ENCODE results near the gene MAML2.

Gene MAML2

DNA sequence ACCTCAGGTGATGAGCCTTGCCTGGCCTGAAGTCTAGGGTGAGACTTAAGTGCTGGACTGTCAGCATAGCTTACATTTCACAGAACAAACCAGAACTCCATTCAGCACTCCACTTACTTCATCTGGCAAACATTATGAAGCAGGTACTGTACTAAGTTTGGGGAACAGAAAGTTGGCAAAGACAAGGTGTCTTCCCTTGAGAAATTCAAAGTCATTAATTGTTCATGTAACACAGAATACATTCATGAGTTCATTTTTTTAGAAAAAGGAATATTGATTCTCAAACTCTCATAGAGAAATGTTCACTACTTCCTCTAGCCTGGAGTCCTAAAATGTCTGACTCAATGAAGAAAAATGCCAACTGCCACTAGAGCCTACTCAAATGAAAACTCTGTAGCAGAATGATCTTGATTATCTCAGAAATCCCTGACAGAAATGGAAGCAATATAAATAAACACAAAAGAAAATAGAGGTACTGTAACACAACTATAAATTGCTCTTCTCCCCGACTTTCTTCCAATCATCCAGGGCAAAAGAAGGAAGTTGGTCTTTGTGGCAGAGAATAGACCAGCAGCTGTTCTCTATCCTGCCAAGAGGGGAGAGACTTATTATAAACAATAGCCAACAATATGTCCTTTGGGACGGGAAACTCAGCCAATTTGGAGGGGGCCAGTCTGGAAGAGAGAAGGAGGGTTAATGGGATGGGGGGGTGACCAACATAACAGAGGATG, 289.9 kb downstream of the MAML2 start:
- TF ChIP-seq GATA3 (IDR thresholded peaks at IDR 0.05; ENCODE audit: low read depth, low read length) (no peak), GATA2 (IDR thresholded peaks at IDR 0.05; ENCODE audit: low read depth, low read length) (no peak)

DNA sequence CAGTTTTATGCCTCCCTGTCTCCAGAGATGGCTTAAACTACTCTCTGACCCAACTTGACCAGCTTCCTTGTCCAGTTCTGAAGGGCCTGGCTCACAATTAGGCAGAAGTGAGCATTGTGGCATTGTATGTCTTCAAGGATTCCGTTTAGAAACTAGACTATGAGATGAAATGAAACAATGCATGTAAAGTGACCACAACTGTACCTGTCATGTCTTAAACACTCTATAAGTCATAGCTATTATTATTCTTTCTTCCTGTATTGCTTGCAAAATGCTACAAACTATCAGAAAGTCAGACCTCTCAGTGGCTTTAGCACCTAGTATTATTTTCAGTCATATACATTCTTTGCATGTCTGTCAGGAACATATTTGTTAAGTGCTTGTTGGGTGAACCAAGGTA, 291.2 kb downstream of the MAML2 start:
- TF ChIP-seq GATA3 (IDR thresholded peaks at IDR 0.05; ENCODE audit: low read depth, low read length) (no peak), GATA2 (IDR thresholded peaks at IDR 0.05; ENCODE audit: low read depth, low read length) (no peak)

DNA sequence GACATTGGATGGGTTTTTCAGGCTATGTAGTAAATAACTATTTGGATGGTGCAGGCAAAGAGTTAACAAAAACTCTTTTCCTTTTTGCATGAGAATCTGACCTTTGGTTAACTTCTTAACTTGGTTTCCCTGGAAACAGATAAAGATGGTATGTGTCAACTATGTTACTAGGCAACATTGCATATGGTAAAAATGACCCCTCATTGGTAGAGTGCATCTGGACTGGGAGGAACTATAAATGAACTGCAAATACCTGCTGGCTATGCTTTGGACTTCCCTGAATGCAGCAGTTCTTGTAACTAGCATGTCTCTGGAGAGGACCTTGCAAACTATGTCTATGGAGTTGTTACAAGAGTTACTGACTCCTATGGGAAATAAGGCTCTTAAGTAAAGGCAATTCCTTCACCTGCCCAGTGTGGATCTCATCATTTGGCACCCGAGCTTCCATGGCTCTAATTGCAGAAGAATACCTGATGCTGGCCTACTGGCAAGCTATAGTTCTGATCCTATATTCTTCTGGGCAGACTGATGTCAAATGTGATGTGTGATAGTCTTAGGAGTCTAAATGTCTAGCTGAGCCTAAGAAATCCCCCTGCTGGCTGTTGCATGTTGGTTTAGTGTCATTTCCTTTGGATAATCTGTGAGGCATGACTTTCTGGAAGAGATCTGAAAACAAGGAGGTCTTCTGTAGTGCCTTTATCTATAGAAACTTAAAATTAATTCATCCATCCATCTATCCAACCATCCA, 292.4 kb downstream of the MAML2 start:
- TF ChIP-seq GATA3 (IDR thresholded peaks at IDR 0.05; ENCODE audit: low read depth, low read length) (no peak), GATA2 (IDR thresholded peaks at IDR 0.05; ENCODE audit: low read depth, low read length) (no peak)

DNA sequence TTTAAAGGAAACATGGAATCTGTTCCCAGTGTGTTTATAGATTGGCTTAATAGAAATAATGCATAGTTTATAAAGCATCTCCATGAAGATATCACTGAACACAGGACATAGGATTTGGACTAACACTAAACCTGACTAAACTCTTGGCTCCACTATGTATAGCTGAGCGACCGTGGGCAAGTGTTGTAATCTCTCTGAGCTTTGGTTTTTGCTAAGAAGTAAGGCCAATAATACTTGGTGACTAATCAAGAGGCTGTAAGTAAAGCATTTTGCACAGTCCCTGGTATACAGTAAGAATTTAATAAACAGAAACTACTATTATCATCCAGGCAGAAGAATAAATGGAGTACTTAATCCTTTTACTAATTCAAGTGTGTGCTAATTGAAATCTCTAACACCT, 293.6 kb downstream of the MAML2 start:
- TF ChIP-seq GATA3 (IDR thresholded peaks at IDR 0.05; ENCODE audit: low read depth, low read length) (no peak), GATA2 (IDR thresholded peaks at IDR 0.05; ENCODE audit: low read depth, low read length) (no peak)

DNA sequence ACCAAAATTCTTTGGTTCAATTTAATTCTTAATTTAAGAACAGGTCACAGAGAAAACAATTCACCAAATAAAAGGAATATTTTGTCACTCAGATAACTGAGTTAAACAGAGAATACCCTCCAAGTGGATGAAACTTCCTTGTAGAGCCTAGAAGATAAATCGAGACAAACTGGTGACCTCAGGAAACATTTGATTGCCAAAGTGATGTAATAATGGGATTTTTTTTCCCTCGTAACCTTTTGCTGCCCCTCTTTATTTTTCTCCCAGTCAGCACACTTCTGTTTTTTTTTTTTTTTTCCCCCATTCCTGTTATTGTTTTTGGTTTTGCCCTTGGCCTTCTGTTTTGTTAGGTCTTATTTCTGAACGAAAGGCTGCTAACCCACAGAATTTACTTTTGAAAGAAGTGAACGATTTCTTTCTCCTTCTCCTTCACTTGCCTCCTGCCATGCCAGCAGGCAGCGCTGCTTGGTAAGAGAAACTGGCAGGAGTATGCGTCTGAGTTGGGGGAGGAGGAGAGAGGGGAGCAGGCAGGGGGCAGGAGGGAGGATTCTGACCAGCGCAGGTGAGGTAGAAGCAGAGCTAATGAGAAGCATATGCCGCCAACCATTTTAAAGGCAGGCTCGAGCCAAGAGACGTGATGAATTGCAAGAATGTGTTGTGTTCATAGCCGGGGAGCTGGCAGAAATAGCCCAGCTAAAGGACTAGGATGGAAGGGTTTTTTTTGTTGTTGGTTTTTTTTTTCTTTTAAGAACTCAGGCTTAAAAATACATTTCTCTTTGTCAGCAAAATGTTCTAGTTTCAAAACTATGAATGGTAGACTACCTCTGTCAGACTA, 297.2 kb downstream of the MAML2 start:
- TF ChIP-seq GATA3 (IDR thresholded peaks at IDR 0.05; ENCODE audit: low read depth, low read length) (no peak), GATA2 (IDR thresholded peaks at IDR 0.05; ENCODE audit: low read depth, low read length) (no peak)

DNA sequence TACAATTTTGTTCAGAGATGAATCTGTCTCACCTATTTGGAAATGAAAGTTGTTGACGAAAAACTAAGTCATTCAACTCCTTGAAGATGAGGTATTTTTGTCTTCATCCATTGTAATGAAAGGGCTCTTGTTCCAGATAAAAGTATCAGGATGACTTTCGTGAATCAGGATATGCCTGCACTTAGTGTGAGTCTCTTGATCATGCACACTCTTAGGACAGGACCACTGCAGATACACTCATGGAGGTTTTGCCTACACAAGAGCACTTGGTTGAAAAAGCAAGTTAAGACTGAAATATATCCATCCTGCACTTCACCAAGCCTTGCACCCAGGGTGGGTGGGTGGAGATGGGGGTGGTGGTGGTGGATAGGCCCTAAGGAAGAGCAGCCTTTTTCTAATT, 298.2 kb downstream of the MAML2 start:
- TF ChIP-seq GATA3 (IDR thresholded peaks at IDR 0.05; ENCODE audit: low read depth, low read length) = no peak

DNA sequence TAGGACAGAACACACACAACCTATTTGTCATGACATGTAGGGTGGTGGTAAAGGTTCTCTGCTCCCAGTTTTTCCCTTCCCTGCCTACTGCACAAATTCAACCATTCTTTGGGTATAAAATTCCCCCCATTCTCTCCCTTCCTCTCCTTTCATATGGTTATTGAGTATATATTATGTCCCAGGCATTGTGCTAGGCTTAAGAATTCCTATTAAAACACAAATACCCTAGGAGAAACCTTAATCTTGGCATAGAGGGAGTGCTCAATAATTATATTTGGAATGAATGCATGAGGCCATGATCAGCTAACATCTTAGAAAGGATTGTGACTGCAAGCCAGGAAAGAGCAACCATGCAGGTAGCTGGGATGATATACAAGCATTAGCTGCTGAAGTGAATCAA, 298.7 kb downstream of the MAML2 start:
- TF ChIP-seq GATA3 (IDR thresholded peaks at IDR 0.05; ENCODE audit: low read depth, low read length) (no peak), GATA2 (IDR thresholded peaks at IDR 0.05; ENCODE audit: low read depth, low read length) (no peak)

DNA sequence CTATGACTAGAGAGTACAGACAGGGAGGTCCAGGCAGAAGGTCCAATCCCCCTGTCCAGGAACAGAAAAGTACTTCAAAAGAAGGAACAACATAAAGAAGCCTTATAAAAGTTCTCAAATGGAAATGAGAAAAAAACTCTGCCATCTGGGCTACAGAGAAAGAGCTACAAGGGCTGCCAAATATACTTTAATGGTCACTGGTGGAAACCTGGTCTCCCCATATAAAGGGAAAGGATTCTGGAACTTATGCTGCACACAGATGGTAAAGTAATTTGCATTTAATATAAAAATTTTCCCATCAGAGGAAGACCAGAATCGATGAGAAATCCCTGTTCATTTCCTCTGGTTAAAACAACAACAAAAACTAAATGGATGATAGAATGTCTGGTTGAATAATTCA, 299.7 kb downstream of the MAML2 start:
- TF ChIP-seq GATA2 (IDR thresholded peaks at IDR 0.05; ENCODE audit: low read depth, low read length) (no peak), GATA3 (IDR thresholded peaks at IDR 0.05; ENCODE audit: low read depth, low read length) (no peak)

DNA sequence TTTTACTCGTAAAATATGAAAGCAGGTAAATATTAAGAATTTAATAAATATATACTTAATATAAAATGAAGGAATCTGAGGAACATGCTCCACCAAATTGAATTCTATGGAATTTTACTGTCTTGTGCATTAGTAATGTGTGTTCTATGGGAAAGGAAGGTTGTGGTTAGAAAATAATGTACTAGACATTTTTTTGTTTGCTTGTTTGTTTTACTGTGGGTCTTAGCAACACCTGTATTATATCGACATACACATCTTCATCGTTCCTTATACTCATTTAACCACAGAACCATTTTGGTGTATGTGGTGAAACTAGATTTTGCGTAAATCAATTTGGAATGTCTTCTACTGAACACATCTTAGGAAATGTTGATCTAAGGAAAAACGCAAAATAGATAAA, 304.9 kb downstream of the MAML2 start:
- TF ChIP-seq GATA2 (IDR thresholded peaks at IDR 0.05; ENCODE audit: low read depth, low read length) = no peak
- TF ChIP-seq GATA3 (IDR thresholded peaks at IDR 0.05; ENCODE audit: low read depth, low read length) = no peak

DNA sequence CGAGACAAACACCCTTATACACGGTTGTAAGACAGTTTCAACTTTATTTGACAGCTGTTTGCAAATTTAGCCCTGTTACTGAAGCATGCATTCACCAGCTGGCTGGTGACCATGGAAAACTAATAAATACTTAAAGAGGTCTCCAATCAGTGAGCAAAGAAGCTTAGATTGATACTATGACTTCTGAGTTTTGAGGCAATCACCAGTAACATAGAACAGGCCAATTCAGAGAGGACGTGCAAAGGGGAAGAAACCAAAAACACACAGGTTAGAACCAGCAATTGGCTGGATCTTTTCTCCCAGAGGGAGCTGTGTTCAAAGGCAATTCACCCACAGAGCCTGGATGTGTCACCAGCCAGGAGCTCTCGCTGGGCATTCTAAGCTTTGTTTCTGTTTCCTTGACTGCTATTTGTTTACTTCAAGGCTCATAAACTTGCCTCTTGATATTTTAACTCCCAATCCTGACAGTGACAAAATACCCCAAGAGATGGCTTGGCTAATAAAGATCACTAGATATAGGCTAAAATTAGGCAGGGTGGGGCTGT, 305.5 kb downstream of the MAML2 start:
- TF ChIP-seq GATA3 (IDR thresholded peaks at IDR 0.05; ENCODE audit: low read depth, low read length) (no peak), GATA2 (IDR thresholded peaks at IDR 0.05; ENCODE audit: low read depth, low read length) (no peak)

DNA sequence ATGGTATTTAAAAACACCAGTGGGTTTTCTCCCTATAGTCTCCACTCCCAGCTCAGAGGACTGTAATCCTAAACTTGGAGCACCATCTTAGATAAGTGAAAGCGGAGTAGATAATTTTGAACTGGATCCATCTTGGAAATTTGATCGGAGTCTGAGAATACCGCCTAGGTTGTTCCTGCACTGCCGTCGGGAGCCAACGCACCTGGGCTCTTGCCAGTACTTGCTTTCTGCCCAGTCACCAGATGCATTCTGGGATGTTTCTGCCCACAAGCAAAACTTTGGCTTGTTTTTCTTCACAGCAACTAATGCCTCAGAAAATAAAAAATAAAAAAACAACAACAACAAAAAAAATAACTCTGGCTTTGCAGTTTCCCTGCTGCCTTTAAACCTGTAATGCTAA, 306.1 kb downstream of the MAML2 start:
- no peak for TF ChIP-seq GATA3 (IDR thresholded peaks at IDR 0.05; ENCODE audit: low read depth, low read length)
- no peak for TF ChIP-seq GATA2 (IDR thresholded peaks at IDR 0.05; ENCODE audit: low read depth, low read length)

DNA sequence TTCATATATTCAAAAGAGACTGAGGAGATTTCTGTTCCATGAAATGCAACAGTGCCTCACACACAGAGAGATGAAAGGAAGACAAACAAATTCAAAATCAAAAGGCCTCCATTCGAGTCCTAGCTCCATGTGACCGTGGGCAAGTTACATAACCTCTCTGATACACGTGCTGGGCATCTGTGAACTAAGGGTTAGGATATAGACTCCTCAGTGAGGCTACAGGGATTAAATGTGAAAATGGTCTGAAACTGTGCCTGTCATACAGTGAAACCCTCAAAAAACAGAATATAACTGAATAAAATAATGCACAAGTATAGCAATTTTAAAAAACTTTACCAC, 307.3 kb downstream of the MAML2 start:
- TF ChIP-seq GATA2 (IDR thresholded peaks at IDR 0.05; ENCODE audit: low read depth, low read length) (no peak), GATA3 (IDR thresholded peaks at IDR 0.05; ENCODE audit: low read depth, low read length) (no peak)

DNA sequence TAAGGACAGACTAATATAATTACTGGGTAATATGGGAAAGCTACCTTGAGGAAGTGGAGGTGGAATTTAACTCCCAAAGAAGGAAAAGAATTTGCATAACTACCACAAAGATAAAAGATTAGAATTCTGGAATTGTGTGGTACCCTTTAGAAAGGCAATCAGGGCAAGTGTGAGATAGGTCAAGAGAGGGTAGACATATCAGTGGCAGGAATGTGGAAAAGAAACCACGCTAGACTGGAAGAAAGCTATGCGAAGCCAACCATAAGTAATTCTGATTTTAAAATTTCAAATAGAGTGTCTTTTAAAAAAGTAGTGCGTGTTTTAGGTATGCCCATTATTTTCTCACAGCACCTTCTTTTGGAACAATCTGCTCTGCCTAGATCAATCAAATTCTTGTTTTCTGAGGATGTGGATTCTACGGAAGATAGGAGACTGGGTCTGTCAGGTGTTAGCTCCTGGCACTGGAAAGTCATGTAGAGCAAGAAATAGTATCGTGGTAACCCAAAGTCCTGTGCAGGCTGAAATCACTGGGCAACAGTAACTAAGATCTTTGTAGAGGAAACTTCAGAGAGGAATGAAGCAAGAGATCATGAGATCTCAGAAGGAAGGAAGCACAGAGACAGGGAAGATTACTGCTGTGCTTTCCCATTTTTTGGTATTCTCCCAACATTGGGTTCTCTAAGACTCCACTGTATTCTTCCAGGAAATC, 307.8 kb downstream of the MAML2 start:
- TF ChIP-seq GATA2 (IDR thresholded peaks at IDR 0.05; ENCODE audit: low read depth, low read length) (no peak), GATA3 (IDR thresholded peaks at IDR 0.05; ENCODE audit: low read depth, low read length) (no peak)

DNA sequence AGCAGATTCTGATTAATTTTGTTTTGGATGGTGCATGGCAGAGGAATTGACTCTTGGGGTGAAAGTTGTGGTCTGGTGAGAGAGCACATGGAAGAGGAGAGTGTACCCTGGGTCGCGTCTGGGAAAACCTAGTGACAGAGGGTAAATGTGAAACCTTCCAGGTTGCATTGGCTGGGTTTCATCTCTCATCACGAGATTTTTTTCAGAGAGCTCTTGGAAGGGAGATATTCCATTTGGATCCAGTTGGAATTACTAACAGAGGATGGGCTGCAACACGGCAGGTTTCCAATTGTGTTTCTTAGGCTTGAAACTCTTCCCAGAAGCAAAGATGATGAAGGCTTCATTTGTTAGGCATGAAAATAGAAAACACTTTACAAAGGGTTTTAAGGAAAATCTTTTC, 309.4 kb downstream of the MAML2 start:
- TF ChIP-seq GATA3 (IDR thresholded peaks at IDR 0.05; ENCODE audit: low read depth, low read length) = no peak
- no peak for TF ChIP-seq GATA2 (IDR thresholded peaks at IDR 0.05; ENCODE audit: low read depth, low read length)
